Erythroblast (primary cell): ENCODE measurements around the gene NRIP3.

Source experiments
- GATA1 ChIP-seq: IDR thresholded peaks from 2 replicates; pipeline ENCODE4 v1.6.1; 2011; ENCODE audit warnings: low read depth, mild to moderate bottlenecking, control low read depth, low read length, moderate library complexity
- POLR2A ChIP-seq: IDR thresholded peaks from 2 replicates; pipeline ENCODE4 v1.6.1; 2011; ENCODE audit warnings: mild to moderate bottlenecking, low read length

GRCh38 chr11:8937159-8937558 lies 66.6 kb downstream of the NRIP3 start:
- TF ChIP-seq POLR2A (no peak), GATA1 (no peak)
